ENCODE measurements around the gene RUNX2.

DNA sequence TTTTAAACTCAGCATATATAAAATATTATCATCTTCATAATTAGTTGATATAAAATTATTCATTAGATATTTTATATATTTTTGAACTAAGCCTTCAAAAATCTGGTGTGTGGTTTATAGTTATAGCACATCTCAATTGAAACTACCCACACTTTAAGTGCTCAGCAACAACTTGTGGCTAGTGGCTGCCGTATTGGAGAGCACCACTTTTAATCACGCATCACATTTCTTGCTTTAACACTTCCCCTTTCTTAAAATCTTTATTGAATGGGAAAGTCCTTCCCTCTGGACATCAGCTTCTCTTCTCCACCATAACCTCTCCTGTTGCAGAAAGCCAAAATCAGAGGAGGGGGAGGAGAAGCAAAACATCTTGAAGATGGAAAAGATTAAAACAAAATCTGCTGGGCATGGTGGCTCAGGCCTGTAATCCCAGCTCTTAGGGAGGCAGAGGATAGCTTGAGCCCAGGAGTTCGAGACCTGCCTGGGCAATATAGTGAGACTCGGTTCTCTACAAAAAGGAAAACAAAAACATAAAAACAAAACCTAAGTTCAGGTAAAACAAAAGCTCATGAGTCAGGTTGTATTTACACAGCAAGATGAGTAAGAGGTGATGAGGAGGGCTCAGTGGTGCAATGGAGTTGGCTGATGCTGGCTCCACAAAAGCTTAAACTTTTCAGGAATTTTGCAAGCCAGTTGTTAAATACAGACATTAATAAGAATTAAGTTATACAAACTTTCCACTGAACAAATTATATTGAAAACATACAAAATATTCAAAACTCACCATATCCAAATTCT is 286.6 kb downstream of the RUNX2 start:
- TF ChIP-seq REST (IDR thresholded peaks at IDR 0.05; ENCODE audit: insufficient read depth in 1 of 2, low read depth in 2 of 2, low read length in 1 of 2), result no peak
- TF ChIP-seq, protein P1, sequence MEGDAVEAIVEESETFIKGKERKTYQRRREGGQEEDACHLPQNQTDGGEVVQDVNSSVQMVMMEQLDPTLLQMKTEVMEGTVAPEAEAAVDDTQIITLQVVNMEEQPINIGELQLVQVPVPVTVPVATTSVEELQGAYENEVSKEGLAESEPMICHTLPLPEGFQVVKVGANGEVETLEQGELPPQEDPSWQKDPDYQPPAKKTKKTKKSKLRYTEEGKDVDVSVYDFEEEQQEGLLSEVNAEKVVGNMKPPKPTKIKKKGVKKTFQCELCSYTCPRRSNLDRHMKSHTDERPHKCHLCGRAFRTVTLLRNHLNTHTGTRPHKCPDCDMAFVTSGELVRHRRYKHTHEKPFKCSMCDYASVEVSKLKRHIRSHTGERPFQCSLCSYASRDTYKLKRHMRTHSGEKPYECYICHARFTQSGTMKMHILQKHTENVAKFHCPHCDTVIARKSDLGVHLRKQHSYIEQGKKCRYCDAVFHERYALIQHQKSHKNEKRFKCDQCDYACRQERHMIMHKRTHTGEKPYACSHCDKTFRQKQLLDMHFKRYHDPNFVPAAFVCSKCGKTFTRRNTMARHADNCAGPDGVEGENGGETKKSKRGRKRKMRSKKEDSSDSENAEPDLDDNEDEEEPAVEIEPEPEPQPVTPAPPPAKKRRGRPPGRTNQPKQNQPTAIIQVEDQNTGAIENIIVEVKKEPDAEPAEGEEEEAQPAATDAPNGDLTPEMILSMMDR (IDR thresholded peaks at IDR 0.05), result no peak
- no peak for TF ChIP-seq POLR2AphosphoS5 (IDR thresholded peaks at IDR 0.05; ENCODE audit: low read depth, low read length)
- TF ChIP-seq SIN3A (IDR thresholded peaks at IDR 0.05; ENCODE audit: borderline replicate concordance, insufficient read depth, low read depth, low read length), result no peak
